ENCODE measurements around the gene MMP3. TPM values are rescaled to one million over a fixed set of nuclear protein-coding genes. Genes with fewer than 3 reads are reported as not detected.

Gene MMP3
- 0.01 TPM for polyA plus RNA-seq (2013, experiment 1 of 2)
- not detected for polyA plus RNA-seq (2013, experiment 2 of 2)

GRCh38 chr11:102843489-102843888 lies at the start of gene MMP3:
Gene MMP3 (minus strand): TSS chr11:102843609. CDS start chr11:102843546, 63 bp downstream.
- Histone ChIP-seq H4K5ac (ENCODE audit: low read length) (no peak within 1 kb of the TSS), H2BK15ac (replicated peaks; ENCODE audit: low read depth) (no peak within 1 kb of the TSS)

DNA sequence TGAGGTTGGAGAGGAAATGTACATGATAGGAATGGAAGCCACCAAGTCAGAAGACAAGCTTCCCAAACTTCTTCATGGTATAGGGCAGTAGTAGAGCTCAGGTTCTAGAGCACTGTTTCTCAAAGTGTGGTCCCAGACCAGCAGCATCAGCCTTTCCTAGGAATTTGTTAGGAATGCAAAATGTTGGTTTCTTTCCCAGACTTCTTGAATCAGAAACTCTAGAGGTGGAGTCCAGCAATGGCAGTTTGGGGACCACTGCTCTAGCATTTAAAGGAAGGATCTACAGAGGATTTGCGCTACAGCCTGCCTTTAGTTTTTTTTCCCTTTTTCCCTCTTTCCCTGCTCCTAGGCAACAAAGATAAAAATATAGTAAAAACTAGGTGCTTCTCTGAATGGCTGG lies 48.3 kb upstream of the MMP3 start:
- H3K18ac ChIP-seq (ENCODE audit: low read length) = no peak overlapping the region
- no peak overlapping the region for H4K8ac ChIP-seq (ENCODE audit: low read depth, low read length)
- no peaks in the 10 kb centered on the region for H3K79me2 ChIP-seq (ENCODE audit: control insufficient read depth, insufficient read depth, low read length)
- no peak overlapping the region for H3K23ac ChIP-seq (ENCODE audit: low read length)
- H3K4me3 ChIP-seq (ENCODE audit: low read length) = no peak overlapping the region
- WGBS (ENCODE audit: extremely low coverage, insufficient coverage, low lambda C conversion rate) = no CpG with 5 or more reads among the region's 1 CpG
- no peak for DNase-seq
- H3K27me3 ChIP-seq (ENCODE audit: insufficient read depth, low read length, poor library complexity) = no peaks in the 10 kb centered on the region
- H2BK15ac ChIP-seq (replicated peaks; ENCODE audit: low read depth) = no peak overlapping the region
- H3K4ac ChIP-seq (ENCODE audit: low read depth, low read length) = no peak overlapping the region
- no peak overlapping the region for H3K27ac ChIP-seq (ENCODE audit: low read depth, low read length)
- no peaks in the 10 kb centered on the region for H3K4me1 ChIP-seq (ENCODE audit: control insufficient read depth, low read depth, low read length)
- no peak overlapping the region for H4K5ac ChIP-seq (ENCODE audit: low read length)
- no peak overlapping the region for H2AK5ac ChIP-seq (ENCODE audit: low read length)
- no peak overlapping the region for H3K56ac ChIP-seq (ENCODE audit: low read length)
- no peaks in the 10 kb centered on the region for H3K79me1 ChIP-seq (ENCODE audit: low read length)
- H3K4me2 ChIP-seq (ENCODE audit: low read length) = no peak overlapping the region
- no peak overlapping the region for H3K9ac ChIP-seq (ENCODE audit: low read length)
- H2BK5ac ChIP-seq (ENCODE audit: low read length) = no peak overlapping the region
- H3K36me3 ChIP-seq (ENCODE audit: control insufficient read depth, insufficient read depth, low read length) = no peaks in the 10 kb centered on the region
- H2BK120ac ChIP-seq (ENCODE audit: low read depth, low read length) = no peak overlapping the region

More at GRCh38 chr11:102843489-102843888, at the start of gene MMP3:
- no peaks in the 10 kb centered on the region for H3K79me1 ChIP-seq (ENCODE audit: low read length)
- no CpG with 5 or more reads among the region's 4 CpGs for WGBS (ENCODE audit: extremely low coverage, insufficient coverage, low lambda C conversion rate)
- H3K27ac ChIP-seq (ENCODE audit: low read depth, low read length) = no peak within 1 kb of the TSS
- H3K4me3 ChIP-seq (ENCODE audit: low read length) = no peak within 1 kb of the TSS
- no peaks in the 10 kb centered on the region for H3K27me3 ChIP-seq (ENCODE audit: insufficient read depth, low read length, poor library complexity)
- no peak within 1 kb of the TSS for H3K4me2 ChIP-seq (ENCODE audit: low read length)
- no peak within 1 kb of the TSS for H3K23ac ChIP-seq (ENCODE audit: low read length)
- DNase-seq = no peak
- H4K8ac ChIP-seq (ENCODE audit: low read depth, low read length) = no peak within 1 kb of the TSS
- no peaks in the 10 kb centered on the region for H3K79me2 ChIP-seq (ENCODE audit: control insufficient read depth, insufficient read depth, low read length)
- no peak within 1 kb of the TSS for H2BK5ac ChIP-seq (ENCODE audit: low read length)
- no peak within 1 kb of the TSS for H2BK120ac ChIP-seq (ENCODE audit: low read depth, low read length)
- H3K4me1 ChIP-seq (ENCODE audit: control insufficient read depth, low read depth, low read length) = no peaks in the 10 kb centered on the region
- no peak within 1 kb of the TSS for H3K56ac ChIP-seq (ENCODE audit: low read length)
- no peak within 1 kb of the TSS for H3K18ac ChIP-seq (ENCODE audit: low read length)
- H2AK5ac ChIP-seq (ENCODE audit: low read length) = no peak within 1 kb of the TSS
- H3K4ac ChIP-seq (ENCODE audit: low read depth, low read length) = no peak within 1 kb of the TSS
- no peak within 1 kb of the TSS for H3K9ac ChIP-seq (ENCODE audit: low read length)
- H3K36me3 ChIP-seq (ENCODE audit: control insufficient read depth, insufficient read depth, low read length) = no peaks in the 10 kb centered on the region

GRCh38 chr11:102886999-102887398 lies 43.6 kb upstream of the MMP3 start:
- Histone ChIP-seq H3K79me2 (ENCODE audit: control insufficient read depth, insufficient read depth, low read length) (no peaks in the 10 kb centered on the region), H3K36me3 (ENCODE audit: control insufficient read depth, insufficient read depth, low read length) (no peaks in the 10 kb centered on the region), H2AK5ac (ENCODE audit: low read length) (no peak overlapping the region), H4K5ac (ENCODE audit: low read length) (no peak overlapping the region), H3K27ac (ENCODE audit: low read depth, low read length) (no peak overlapping the region), H3K4ac (ENCODE audit: low read depth, low read length) (no peak overlapping the region), H4K8ac (ENCODE audit: low read depth, low read length) (no peak overlapping the region), H2BK120ac (ENCODE audit: low read depth, low read length) (no peak overlapping the region), H3K56ac (ENCODE audit: low read length) (no peak overlapping the region), H3K4me2 (ENCODE audit: low read length) (no peak overlapping the region), H3K23ac (ENCODE audit: low read length) (no peak overlapping the region), H3K4me3 (ENCODE audit: low read length) (no peak overlapping the region), H3K18ac (ENCODE audit: low read length) (no peak overlapping the region), H3K9ac (ENCODE audit: low read length) (no peak overlapping the region), H3K79me1 (ENCODE audit: low read length) (no peaks in the 10 kb centered on the region), H3K4me1 (ENCODE audit: control insufficient read depth, low read depth, low read length) (no peaks in the 10 kb centered on the region), H3K27me3 (ENCODE audit: insufficient read depth, low read length, poor library complexity) (no peaks in the 10 kb centered on the region), H2BK15ac (replicated peaks; ENCODE audit: low read depth) (no peak overlapping the region), H2BK5ac (ENCODE audit: low read length) (no peak overlapping the region)
- no CpG with 5 or more reads among the region's 6 CpGs for WGBS (ENCODE audit: extremely low coverage, insufficient coverage, low lambda C conversion rate)
- DNase-seq = no peak

DNA sequence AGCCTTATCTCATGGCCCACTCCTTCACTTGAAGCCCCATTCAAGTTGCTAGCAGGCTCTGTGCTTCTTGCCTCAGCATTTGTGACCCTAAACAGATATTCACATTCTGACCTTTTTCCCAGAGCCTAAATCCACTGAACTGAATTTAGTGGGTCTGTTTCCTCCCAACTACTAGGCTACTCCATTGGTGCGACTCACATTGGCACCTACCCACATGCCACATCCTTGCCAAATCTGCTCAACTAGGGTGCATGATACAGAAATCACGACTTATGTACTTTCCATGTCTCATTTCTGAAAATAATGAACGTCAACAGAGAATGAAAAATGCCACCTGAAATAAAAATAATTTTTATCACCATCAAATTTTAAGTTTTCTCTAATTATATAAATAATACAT lies 39.7 kb upstream of the MMP3 start:
- H3K18ac ChIP-seq (ENCODE audit: low read length) = no peak overlapping the region
- H2BK15ac ChIP-seq (replicated peaks; ENCODE audit: low read depth) = no peak overlapping the region
- no peaks in the 10 kb centered on the region for H3K79me2 ChIP-seq (ENCODE audit: control insufficient read depth, insufficient read depth, low read length)
- H2AK5ac ChIP-seq (ENCODE audit: low read length) = no peak overlapping the region
- H4K8ac ChIP-seq (ENCODE audit: low read depth, low read length) = no peak overlapping the region
- H4K5ac ChIP-seq (ENCODE audit: low read length) = no peak overlapping the region
- no peak overlapping the region for H3K27ac ChIP-seq (ENCODE audit: low read depth, low read length)
- no peak overlapping the region for H3K9ac ChIP-seq (ENCODE audit: low read length)
- no peak overlapping the region for H2BK5ac ChIP-seq (ENCODE audit: low read length)
- no peak for DNase-seq
- WGBS (ENCODE audit: extremely low coverage, insufficient coverage, low lambda C conversion rate) = no CpG with 5 or more reads among the region's 3 CpGs
- no peak overlapping the region for H3K4me3 ChIP-seq (ENCODE audit: low read length)
- H2BK120ac ChIP-seq (ENCODE audit: low read depth, low read length) = no peak overlapping the region
- no peak overlapping the region for H3K4me2 ChIP-seq (ENCODE audit: low read length)
- no peak overlapping the region for H3K23ac ChIP-seq (ENCODE audit: low read length)
- H3K27me3 ChIP-seq (ENCODE audit: insufficient read depth, low read length, poor library complexity) = no peaks in the 10 kb centered on the region
- no peak overlapping the region for H3K4ac ChIP-seq (ENCODE audit: low read depth, low read length)
- H3K36me3 ChIP-seq (ENCODE audit: control insufficient read depth, insufficient read depth, low read length) = no peaks in the 10 kb centered on the region
- H3K79me1 ChIP-seq (ENCODE audit: low read length) = no peaks in the 10 kb centered on the region
- H3K56ac ChIP-seq (ENCODE audit: low read length) = no peak overlapping the region
- no peaks in the 10 kb centered on the region for H3K4me1 ChIP-seq (ENCODE audit: control insufficient read depth, low read depth, low read length)

GRCh38 chr11:102882389-102883024 lies 39.1 kb upstream of the MMP3 start:
- H2AK5ac ChIP-seq (ENCODE audit: low read length) = no peak overlapping the region
- no peak overlapping the region for H2BK5ac ChIP-seq (ENCODE audit: low read length)
- H3K4me2 ChIP-seq (ENCODE audit: low read length) = no peak overlapping the region
- H2BK15ac ChIP-seq (replicated peaks; ENCODE audit: low read depth) = no peak overlapping the region
- H3K36me3 ChIP-seq (ENCODE audit: control insufficient read depth, insufficient read depth, low read length) = no peaks in the 10 kb centered on the region
- no peak overlapping the region for H3K18ac ChIP-seq (ENCODE audit: low read length)
- H4K5ac ChIP-seq (ENCODE audit: low read length) = no peak overlapping the region
- H3K4me1 ChIP-seq (ENCODE audit: control insufficient read depth, low read depth, low read length) = no peaks in the 10 kb centered on the region
- no CpG with 5 or more reads among the region's 4 CpGs for WGBS (ENCODE audit: extremely low coverage, insufficient coverage, low lambda C conversion rate)
- no peak overlapping the region for H3K23ac ChIP-seq (ENCODE audit: low read length)
- DNase-seq = no peak
- no peak overlapping the region for H3K4ac ChIP-seq (ENCODE audit: low read depth, low read length)
- H3K56ac ChIP-seq (ENCODE audit: low read length) = no peak overlapping the region
- no peaks in the 10 kb centered on the region for H3K79me1 ChIP-seq (ENCODE audit: low read length)
- no peaks in the 10 kb centered on the region for H3K27me3 ChIP-seq (ENCODE audit: insufficient read depth, low read length, poor library complexity)
- no peak overlapping the region for H2BK120ac ChIP-seq (ENCODE audit: low read depth, low read length)
- H3K79me2 ChIP-seq (ENCODE audit: control insufficient read depth, insufficient read depth, low read length) = no peaks in the 10 kb centered on the region
- H3K27ac ChIP-seq (ENCODE audit: low read depth, low read length) = no peak overlapping the region
- no peak overlapping the region for H4K8ac ChIP-seq (ENCODE audit: low read depth, low read length)
- no peak overlapping the region for H3K9ac ChIP-seq (ENCODE audit: low read length)
- no peak overlapping the region for H3K4me3 ChIP-seq (ENCODE audit: low read length)

DNA sequence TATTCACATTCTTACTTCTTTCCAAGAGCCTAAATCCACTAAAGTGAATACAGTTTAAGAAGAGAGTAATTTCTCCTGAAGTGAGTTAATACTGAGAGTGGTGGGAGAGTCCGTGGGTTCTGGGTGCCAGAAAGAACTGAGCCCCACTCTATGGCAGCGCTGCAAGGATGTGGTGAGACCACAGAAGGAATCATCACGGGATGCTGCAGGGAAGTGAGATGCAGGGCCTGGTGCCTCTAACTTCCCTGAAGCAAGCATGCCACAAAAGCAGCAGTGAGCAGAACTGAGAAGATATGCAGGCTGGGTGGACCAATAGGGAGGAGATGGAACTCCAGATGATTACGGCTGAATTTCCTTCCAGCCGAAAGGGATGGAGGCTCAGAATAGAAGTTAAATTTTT lies 36.4 kb upstream of the MMP3 start:
- Histone ChIP-seq H3K4me2 (ENCODE audit: low read length) (no peak overlapping the region), H3K23ac (ENCODE audit: low read length) (no peak overlapping the region), H3K79me2 (ENCODE audit: control insufficient read depth, insufficient read depth, low read length) (no peaks in the 10 kb centered on the region), H3K27me3 (ENCODE audit: insufficient read depth, low read length, poor library complexity) (no peaks in the 10 kb centered on the region), H4K8ac (ENCODE audit: low read depth, low read length) (no peak overlapping the region), H3K4me3 (ENCODE audit: low read length) (no peak overlapping the region), H2BK5ac (ENCODE audit: low read length) (no peak overlapping the region), H3K27ac (ENCODE audit: low read depth, low read length) (no peak overlapping the region), H2BK15ac (replicated peaks; ENCODE audit: low read depth) (no peak overlapping the region), H3K4ac (ENCODE audit: low read depth, low read length) (no peak overlapping the region), H3K4me1 (ENCODE audit: control insufficient read depth, low read depth, low read length) (no peaks in the 10 kb centered on the region), H3K36me3 (ENCODE audit: control insufficient read depth, insufficient read depth, low read length) (no peaks in the 10 kb centered on the region), H3K56ac (ENCODE audit: low read length) (no peak overlapping the region), H3K79me1 (ENCODE audit: low read length) (no peaks in the 10 kb centered on the region), H2BK120ac (ENCODE audit: low read depth, low read length) (no peak overlapping the region), H3K9ac (ENCODE audit: low read length) (no peak overlapping the region), H3K18ac (ENCODE audit: low read length) (no peak overlapping the region), H2AK5ac (ENCODE audit: low read length) (no peak overlapping the region), H4K5ac (ENCODE audit: low read length) (no peak overlapping the region)
- DNase-seq = no peak
- WGBS (ENCODE audit: extremely low coverage, insufficient coverage, low lambda C conversion rate) = no CpG with 5 or more reads among the region's 5 CpGs

Measured in mesendoderm (in vitro differentiated cells).